GM12872 (cell line): Measurements from ENCODE around the gene PROM2.

ENCODE experiments used
- TF ChIP-seq, protein P1 (sequence below): IDR thresholded peaks from 3 replicates; pipeline ENCODE4 v1.5.1; 2011; ENCODE audit warnings: low read depth, mild to moderate bottlenecking, low read length, moderate library complexity; ENCODE audit not compliant: insufficient read depth

The PROM2 gene

DNA sequence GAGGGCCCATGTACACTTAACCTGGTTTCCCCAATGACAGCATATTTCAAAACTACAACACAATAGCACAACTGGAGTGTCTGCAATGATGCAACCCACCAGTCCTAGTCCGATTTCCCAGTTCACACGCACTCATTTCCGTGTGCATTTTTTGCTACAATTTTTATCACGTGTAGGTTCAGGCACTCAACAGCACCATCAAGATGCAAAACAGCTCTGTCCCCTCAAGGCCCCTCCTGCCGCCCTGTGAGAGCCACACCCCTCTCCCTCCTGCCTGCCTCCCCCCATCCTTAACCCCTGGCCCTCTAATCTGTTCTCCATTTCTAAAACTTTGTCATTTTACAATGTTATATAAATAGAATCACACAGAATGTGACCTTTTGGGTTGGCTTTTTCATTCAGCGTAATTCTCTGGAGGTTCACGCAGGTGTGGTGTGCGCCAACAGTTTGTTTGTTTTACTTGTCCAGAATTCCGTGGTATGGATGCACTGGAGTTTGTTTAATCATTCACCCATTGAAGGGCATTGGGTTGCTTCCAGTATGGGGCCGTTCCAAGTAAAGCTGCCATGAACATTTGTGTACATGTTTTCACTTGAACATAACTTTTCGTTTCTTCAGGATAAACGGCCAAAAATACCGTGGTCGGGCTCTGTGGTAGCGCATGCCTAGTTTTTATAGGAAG is 31.3 kb downstream of the PROM2 start:
- TF ChIP-seq, protein P1, sequence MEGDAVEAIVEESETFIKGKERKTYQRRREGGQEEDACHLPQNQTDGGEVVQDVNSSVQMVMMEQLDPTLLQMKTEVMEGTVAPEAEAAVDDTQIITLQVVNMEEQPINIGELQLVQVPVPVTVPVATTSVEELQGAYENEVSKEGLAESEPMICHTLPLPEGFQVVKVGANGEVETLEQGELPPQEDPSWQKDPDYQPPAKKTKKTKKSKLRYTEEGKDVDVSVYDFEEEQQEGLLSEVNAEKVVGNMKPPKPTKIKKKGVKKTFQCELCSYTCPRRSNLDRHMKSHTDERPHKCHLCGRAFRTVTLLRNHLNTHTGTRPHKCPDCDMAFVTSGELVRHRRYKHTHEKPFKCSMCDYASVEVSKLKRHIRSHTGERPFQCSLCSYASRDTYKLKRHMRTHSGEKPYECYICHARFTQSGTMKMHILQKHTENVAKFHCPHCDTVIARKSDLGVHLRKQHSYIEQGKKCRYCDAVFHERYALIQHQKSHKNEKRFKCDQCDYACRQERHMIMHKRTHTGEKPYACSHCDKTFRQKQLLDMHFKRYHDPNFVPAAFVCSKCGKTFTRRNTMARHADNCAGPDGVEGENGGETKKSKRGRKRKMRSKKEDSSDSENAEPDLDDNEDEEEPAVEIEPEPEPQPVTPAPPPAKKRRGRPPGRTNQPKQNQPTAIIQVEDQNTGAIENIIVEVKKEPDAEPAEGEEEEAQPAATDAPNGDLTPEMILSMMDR: no peak

DNA sequence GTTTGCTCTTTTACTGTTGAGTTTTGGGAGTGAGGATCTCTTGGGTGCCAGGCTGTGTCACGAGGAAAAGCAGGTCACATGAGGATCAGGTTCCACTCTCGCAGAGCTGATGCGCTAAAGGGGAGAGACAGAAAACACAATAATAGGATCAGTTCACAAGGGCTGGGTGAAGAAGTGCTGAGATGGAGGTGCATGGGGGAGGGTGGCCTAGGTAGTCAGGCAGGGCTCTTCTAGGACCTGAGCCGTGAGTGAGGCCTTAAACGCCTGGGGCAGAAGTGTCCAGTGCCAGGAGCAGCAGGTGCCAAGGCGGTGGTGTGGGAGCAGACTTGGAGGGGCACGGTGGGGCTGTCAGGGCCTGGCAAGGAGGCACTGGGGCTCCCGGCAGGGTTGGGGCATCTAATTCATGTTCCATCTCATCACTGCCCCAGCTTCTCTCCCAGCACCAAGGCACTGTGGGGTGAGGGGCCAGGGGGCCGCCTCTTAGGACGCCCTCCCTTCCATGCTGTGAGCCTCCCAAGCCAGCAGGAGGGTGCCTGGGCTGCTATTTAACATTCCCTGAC is 32.2 kb downstream of the PROM2 start:
- TF ChIP-seq, protein P1: no peak

GRCh38 chr2:95307036-95307435 is 32.8 kb downstream of the PROM2 start:
- TF ChIP-seq, protein P1: no peak

- TF ChIP-seq, protein P1: no peak
These were observed 33.6 kb downstream of the PROM2 start for GRCh38 chr2:95307878-95308277.

GRCh38 chr2:95308426-95308990 is 34.3 kb downstream of the PROM2 start:
- TF ChIP-seq, protein P1: no peak

- TF ChIP-seq, protein P1: no peak
These were observed 35.4 kb downstream of the PROM2 start for GRCh38 chr2:95309599-95309998.

GRCh38 chr2:95310216-95310615 is 36.0 kb downstream of the PROM2 start:
- TF ChIP-seq, protein P1: no peak
